BJ (cell line): ENCODE data around the gene LRRC49. TPM values are rescaled to one million over a fixed set of nuclear protein-coding genes. Genes with fewer than 3 reads are reported as not detected.
A peak's percentile ranks its signal among the peaks of the same experiment; 100 is the strongest.

ENCODE experiments used
- CTCF ChIA-PET: fragments of 350-600 bp; formaldehyde crosslinking; extraction: SDS; loops from one replicate; lab custom pipeline; 2021; ENCODE audit warnings: antibody characterized with exemption, inconsistent platforms; lab: Yijun Ruan, JAX
- POLR2A ChIA-PET: fragments of 300-600 bp; sonication (Branson Sonifier 250); formaldehyde crosslinking; extraction: SDS; loops from one replicate; lab custom pipeline; 2021; ENCODE audit warnings: antibody characterized with exemption; lab: Charles Lee
- DNase-seq: peaks from one replicate; pipeline ENCODE4 v3.0.0-alpha.2; 2011; ENCODE audit warnings: low read depth
- H3K27me3 ChIP-seq: 2 replicates; pipeline ENCODE4 v1.6.0; 2011; ENCODE audit warnings: low read length; ENCODE audit not compliant: control insufficient read depth, insufficient read depth
- H3K36me3 ChIP-seq: 2 replicates; pipeline ENCODE4 v1.5.1; 2011; ENCODE audit warnings: low read length; ENCODE audit not compliant: control insufficient read depth, insufficient read depth
- H3K4me3 ChIP-seq: 2 replicates; pipeline ENCODE4 v1.5.1; 2011; ENCODE audit warnings: low read depth, mild to moderate bottlenecking, control low read depth, low read length
- polyA plus RNA-seq: library from polyadenylated mRNA; depleted of rRNA; stranded (reverse); fragments of >200 nt; gene quantifications from 2 replicates; pipeline ENCODE4 v1.2.3, GENCODE V29; 2011
- TF ChIP-seq, protein P1 (sequence below): IDR thresholded peaks from 2 replicates; pipeline ENCODE4 v1.5.1; 2011; ENCODE audit warnings: low read depth, mild to moderate bottlenecking, control low read depth, inconsistent platforms, low read length, moderate library complexity; ENCODE audit not compliant: insufficient read depth

Gene LRRC49
- polyA plus RNA-seq, 1 experiment, result 6.2 TPM

DNA sequence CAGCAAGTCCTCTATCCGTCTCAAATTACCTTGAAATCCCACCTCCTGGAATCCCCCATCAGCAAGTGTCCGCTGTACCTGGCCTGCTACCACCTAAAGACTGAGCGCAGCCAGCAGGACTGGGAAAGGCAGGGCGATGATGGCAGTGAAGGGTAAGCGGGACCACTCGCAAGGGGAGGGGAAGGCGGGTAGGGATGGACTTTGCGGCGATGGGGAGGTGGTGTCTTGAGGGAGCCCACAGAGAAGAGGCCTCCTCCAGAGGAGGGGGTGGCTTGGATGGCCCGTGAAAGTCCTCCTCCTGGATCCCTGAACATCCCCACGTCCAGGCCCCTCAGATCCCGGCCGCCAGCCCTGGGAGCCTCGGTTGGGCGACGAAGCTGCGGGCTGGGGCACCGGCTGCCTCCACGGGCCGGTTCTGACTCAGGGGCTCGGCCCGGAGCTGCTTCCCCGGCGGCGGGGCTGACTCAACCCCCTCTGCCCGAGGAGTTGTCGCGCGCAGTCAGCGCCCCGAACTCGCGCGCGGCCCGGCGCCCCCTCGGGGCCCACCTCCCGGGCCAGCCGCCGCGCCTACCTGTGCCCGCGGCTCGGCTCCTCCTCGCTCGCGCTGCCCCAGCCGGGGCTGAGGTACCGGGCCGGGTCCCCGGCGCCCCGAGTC is 39.2 kb upstream of the LRRC49 start:
- CTCF ChIA-PET, result interaction anchor here (1.0 to 2.6 kb wide), 4 partner anchors 10 to 28 kb away, joined by 4 to 10 read pairs (median 7); no protein-coding TSS in a partner anchor
- TF ChIP-seq, protein P1, sequence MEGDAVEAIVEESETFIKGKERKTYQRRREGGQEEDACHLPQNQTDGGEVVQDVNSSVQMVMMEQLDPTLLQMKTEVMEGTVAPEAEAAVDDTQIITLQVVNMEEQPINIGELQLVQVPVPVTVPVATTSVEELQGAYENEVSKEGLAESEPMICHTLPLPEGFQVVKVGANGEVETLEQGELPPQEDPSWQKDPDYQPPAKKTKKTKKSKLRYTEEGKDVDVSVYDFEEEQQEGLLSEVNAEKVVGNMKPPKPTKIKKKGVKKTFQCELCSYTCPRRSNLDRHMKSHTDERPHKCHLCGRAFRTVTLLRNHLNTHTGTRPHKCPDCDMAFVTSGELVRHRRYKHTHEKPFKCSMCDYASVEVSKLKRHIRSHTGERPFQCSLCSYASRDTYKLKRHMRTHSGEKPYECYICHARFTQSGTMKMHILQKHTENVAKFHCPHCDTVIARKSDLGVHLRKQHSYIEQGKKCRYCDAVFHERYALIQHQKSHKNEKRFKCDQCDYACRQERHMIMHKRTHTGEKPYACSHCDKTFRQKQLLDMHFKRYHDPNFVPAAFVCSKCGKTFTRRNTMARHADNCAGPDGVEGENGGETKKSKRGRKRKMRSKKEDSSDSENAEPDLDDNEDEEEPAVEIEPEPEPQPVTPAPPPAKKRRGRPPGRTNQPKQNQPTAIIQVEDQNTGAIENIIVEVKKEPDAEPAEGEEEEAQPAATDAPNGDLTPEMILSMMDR, result no peak
- POLR2A ChIA-PET, result no interaction called here
- Histone ChIP-seq H3K27me3 (no peaks in the 10 kb centered on the region), H3K4me3 (peak overlapping the region; percentile 80), H3K36me3 (peaks cover 2% of the 10 kb centered on the region; the same call in 1 of the 2 replicates)
- no peak for DNase-seq

DNA sequence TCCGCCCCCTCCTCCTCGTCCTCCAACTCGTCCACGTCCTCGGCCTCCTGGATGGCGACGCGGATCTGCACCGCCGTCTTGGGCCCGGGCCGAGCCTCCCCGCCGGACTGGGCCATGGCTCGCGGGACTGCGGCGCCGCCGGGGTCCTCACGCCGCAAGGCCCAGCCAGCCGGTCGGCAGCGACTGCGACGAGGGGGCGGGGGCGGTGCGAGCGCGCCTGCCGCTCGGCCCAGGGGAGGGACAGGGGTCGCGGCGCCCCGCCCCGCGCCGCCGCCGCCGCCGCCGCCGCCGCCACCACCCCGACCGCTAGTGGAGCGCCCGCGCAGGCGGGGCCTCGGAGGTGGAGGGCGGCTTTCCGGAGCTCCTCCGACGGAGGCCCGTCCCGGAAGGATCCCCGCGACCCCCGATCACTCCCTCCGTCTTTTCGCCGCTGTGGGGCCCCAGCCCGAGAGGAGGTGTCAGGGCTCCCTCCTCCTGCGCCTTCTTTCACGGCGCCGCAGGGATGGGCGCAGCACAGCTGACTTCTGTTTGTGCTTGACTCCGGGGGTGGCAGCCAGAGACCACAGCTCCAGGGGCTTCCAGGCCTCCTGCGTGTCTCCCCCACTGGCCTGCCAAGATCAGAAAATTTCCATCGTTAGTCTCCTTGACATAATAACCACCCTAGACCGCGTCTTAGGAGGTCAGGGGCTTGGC is 38.5 kb upstream of the LRRC49 start, which contains the start of gene LARP6:
Gene LARP6 (minus strand): TSS at position 185 of the 693 bp plus-strand sequence. CDS start 69 bp downstream, at position 116.
- peaks cover 2% of the 10 kb centered on the region; the same call in 1 of the 2 replicates for H3K36me3 ChIP-seq
- TF ChIP-seq, protein P1, result no peak
- CTCF ChIA-PET, result interaction anchor here (1.0 to 5.7 kb wide), 6 partner anchors 9 to 29 kb away, joined by 4 to 35 read pairs (median 7); no protein-coding TSS in a partner anchor
- no peak for DNase-seq
- peak within 1 kb of the TSS; percentile 80 for H3K4me3 ChIP-seq
- POLR2A ChIA-PET, result no interaction called here
- H3K27me3 ChIP-seq, result no peaks in the 10 kb centered on the region

DNA sequence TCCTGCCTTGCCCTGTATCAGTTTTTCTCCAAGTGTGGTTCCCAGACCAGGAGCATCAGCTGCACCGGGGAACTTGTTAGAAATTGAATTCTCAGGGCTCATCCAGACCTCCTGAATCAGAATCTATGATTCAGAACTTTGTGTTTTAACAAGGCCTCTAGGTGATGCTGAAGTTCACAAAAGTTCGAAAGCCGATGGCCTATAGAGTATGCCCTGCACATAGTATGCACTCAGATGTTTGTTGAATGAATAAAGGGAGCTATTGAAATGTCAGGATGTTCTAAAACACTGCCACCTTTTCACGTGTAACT is 38.0 kb upstream of the LRRC49 start:
- DNase-seq, result no peak
- POLR2A ChIA-PET, result no interaction called here

DNA sequence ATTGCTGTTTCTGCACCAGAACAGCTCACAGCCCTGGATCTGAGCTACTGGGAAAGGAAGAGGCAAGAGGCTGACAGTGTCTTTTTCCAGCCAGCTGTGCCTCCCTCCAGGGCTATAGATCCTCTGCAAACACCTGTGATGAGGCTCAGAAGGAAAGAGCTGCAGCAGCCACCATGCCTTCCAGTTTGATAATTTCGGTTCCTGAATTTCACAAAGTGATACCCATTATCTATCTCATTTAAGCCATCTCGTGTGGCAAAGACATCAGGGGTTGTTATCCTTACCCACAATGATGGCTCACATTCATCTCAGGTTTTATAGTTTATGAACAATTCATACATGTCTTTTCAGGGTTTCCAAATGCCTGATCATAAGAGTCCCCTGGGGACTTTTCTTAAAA is 36.9 kb upstream of the LRRC49 start:
- no peaks in the 10 kb centered on the region for H3K27me3 ChIP-seq
- H3K36me3 ChIP-seq, result peaks cover 2% of the 10 kb centered on the region; the same call in 1 of the 2 replicates
- TF ChIP-seq, protein P1, result no peak
- no peak for DNase-seq
- ChIA-PET CTCF (interaction anchor here (1.1 to 5.7 kb wide), 5 partner anchors 13 to 44 kb away, joined by 3 to 35 read pairs (median 8); no protein-coding TSS in a partner anchor), POLR2A (no interaction called here)
- H3K4me3 ChIP-seq, result no peak overlapping the region

More for the DNA sequence above, 38.0 kb upstream of the LRRC49 start:
- TF ChIP-seq, protein P1, result no peak
- Histone ChIP-seq H3K27me3 (no peaks in the 10 kb centered on the region), H3K36me3 (peaks cover 2% of the 10 kb centered on the region; the same call in 1 of the 2 replicates), H3K4me3 (peak overlapping the region; percentile 80)
- CTCF ChIA-PET, result interaction anchor here (1.2 to 5.7 kb wide), 6 partner anchors 9 to 30 kb away, joined by 4 to 35 read pairs (median 9); no protein-coding TSS in a partner anchor
